Measurements from ENCODE around the gene WDSUB1. TPM values are rescaled to one million over a fixed set of nuclear protein-coding genes. Genes with fewer than 3 reads are reported as not detected.

Gene WDSUB1
- total RNA-seq, 4 donors from 2014 or later: 4.3 to 9.3 (median 5.3) TPM

DNA sequence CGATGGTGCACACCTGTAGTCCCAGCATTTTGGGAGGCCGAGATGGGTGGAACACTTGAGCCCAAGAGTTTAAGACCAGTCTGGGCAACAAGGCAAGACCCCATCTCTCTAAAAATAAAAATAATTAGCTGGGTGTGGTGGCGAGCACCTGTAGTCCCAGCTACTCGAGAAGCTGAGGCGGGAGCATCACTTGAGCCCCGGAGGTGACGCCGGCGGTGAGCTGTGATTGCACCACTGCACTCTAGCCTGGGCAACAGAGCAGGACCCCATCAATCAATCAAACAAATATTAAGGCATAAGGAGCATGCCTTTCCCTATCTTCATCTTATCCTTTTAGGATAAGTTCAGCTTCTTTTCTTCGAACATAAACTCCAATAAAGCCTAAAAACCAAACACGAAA, 1.1 kb downstream of the WDSUB1 start:
- DNase-seq (ENCODE audit: low spot score) (no peak), ATAC-seq (ENCODE audit: low FRiP score) (no peak)
- TF ChIP-seq, protein P1, sequence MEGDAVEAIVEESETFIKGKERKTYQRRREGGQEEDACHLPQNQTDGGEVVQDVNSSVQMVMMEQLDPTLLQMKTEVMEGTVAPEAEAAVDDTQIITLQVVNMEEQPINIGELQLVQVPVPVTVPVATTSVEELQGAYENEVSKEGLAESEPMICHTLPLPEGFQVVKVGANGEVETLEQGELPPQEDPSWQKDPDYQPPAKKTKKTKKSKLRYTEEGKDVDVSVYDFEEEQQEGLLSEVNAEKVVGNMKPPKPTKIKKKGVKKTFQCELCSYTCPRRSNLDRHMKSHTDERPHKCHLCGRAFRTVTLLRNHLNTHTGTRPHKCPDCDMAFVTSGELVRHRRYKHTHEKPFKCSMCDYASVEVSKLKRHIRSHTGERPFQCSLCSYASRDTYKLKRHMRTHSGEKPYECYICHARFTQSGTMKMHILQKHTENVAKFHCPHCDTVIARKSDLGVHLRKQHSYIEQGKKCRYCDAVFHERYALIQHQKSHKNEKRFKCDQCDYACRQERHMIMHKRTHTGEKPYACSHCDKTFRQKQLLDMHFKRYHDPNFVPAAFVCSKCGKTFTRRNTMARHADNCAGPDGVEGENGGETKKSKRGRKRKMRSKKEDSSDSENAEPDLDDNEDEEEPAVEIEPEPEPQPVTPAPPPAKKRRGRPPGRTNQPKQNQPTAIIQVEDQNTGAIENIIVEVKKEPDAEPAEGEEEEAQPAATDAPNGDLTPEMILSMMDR (IDR thresholded peaks at IDR 0.05): no peak

DNA sequence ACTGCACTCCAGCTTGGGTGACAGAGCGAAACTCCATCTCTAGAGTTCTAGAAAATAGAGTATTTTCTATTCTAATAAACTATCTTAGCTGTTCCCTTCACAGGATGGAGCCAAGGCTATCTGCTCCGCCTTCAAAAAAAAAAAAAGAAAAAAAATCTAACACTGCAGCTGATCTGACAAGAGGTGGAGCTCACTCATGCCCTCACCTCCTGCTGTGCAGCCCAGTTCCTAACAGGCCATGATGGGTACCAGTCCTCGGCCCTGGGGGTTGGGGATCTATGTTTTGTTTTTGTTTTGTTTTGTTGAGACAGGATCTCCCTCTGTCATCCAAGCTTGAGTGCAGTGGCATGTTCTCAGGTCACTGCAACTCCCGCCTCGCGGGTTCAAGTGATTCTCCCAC, 3.0 kb downstream of the WDSUB1 start:
- no peak for DNase-seq (ENCODE audit: low spot score)
- TF ChIP-seq, protein P1 (IDR thresholded peaks at IDR 0.05): no peak
- no peak for ATAC-seq (ENCODE audit: low FRiP score)

DNA sequence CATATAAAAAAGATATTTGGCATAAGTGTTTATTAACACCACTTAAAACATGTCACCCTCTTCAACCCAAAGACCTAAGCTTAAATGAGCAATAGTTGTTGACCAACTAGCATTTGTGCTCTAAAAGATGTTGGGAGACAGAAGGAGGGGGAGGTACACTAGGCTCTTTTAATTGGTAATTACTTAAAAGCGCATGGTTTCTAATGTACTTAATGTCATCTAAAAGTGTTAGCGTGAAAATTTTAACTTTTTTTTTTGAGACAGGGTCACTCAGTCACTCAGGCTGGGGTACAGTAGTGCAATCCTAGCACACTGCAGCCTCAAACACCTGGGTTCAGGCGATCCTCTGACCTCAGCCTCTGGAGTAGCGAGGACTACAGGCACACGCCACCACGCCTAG, 5.5 kb downstream of the WDSUB1 start:
- TF ChIP-seq, protein P1 (IDR thresholded peaks at IDR 0.05): no peak
- ATAC-seq (ENCODE audit: low FRiP score) (no peak), DNase-seq (ENCODE audit: low spot score) (no peak)

DNA sequence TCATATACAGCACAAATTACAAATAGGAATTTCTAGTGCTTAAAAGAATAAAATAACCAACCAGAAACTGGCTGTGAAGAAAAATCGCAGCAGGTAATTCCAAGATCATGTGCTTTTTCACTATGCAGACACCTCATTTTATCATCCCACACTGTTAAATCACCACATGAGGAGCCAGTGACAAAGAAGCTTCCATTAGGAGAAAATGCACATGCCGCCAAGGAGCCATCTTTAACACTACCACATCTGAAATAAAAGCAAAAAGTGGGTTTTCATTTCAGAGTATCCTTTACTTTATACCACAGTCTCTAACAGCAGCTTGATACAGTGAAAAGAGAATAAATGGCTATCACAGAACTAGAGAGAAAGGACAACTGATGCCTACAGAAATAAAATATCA, 6.8 kb downstream of the WDSUB1 start:
- DNase-seq (ENCODE audit: low spot score) (no peak), ATAC-seq (ENCODE audit: low FRiP score) (no peak)
- TF ChIP-seq, protein P1 (IDR thresholded peaks at IDR 0.05): no peak

DNA sequence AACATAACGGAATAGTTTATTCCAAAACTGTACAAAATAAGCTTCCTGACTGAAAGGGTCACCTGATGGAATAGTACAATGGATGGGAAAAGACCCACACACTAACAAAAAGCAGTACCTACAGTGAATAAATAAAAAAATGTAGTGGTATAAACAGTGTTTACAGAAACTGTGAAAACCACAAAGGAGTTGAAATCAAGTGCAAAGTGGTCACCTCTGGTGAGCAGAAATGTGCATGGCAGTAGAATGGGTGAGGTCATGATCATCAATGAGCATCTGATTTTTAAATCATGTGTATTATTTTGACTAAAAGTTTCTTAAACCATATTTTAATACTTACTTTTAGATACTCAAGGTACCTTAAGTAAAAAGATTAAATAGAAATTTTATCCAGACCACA, 11.4 kb downstream of the WDSUB1 start:
- DNase-seq (ENCODE audit: low spot score) (no peak), ATAC-seq (ENCODE audit: low FRiP score) (no peak)
- TF ChIP-seq, protein P1 (IDR thresholded peaks at IDR 0.05): no peak

DNA sequence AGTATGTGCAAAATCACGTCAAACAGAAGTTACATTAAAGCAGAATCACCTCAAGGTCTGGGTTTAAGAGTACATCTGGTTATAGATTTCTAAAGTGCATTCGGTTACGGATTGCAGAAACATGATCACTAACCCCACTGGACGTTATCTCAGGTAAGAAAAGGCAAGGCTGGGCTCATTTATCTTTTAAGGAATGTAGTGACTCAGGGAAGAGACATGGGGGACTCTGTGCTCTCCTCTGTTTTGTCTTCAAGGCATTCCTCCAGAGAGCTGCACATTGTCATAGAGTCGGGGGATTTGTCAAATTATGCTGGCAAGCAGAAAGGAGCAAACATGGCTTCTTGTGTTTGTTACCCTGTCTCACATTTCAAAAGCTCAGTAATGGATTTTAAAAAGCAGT, 14.3 kb downstream of the WDSUB1 start:
- TF ChIP-seq, protein P1 (IDR thresholded peaks at IDR 0.05): no peak
- ATAC-seq (ENCODE audit: low FRiP score): no peak
- DNase-seq (ENCODE audit: low spot score): no peak

DNA sequence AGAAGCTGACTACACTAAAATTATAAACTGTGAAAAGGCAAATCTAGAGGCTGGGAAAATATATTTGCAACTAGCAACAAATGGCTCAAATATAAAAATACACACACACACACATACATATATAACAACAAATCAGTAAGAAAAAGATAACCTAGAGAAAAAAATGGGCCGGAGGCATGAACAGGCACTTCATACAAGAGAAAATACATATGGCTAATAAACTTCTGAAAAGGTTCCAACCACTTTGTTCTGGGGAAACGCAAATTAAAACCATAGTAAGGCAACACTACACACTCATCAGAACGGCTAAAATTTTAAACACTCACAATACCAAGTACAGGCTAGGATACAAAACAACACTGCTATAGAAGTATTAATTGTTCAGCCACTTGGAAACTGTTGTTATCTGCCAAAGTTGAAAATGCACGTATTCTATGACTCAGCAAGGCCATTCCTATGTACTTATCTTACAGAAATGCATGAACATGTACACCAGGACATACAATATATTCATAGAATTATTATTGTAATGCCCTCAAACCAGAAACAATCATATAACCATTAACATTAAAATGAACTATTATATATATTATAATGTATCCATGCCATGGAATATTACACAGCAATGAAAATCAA, 15.6 kb downstream of the WDSUB1 start:
- TF ChIP-seq, protein P1 (IDR thresholded peaks at IDR 0.05): no peak
- DNase-seq (ENCODE audit: low spot score): no peak
- no peak for ATAC-seq (ENCODE audit: low FRiP score)
